Trophoblast cell (in vitro differentiated cells and primary cell): Measurements from ENCODE around the gene TRMU.

Experiments used
- DNase-seq, 2 donors: peaks; one replicate each; pipeline ENCODE4 v3.0.0-alpha.2; 2016
- H2AFZ ChIP-seq: 2 replicates; pipeline ENCODE4 v1.6.1; 2013; ENCODE audit warnings: low read length, moderate library complexity, mild to moderate bottlenecking; ENCODE audit not compliant: insufficient read depth, poor library complexity
- H2AK5ac ChIP-seq: 2 replicates; pipeline ENCODE4 v1.6.1; 2013; ENCODE audit warnings: mild to moderate bottlenecking, low read length
- H2BK120ac ChIP-seq: 2 replicates; pipeline ENCODE4 v1.6.1; 2013; ENCODE audit warnings: low read length, mild to moderate bottlenecking, moderate library complexity; ENCODE audit not compliant: insufficient read depth, poor library complexity
- H2BK12ac ChIP-seq: 2 replicates; pipeline ENCODE4 v1.6.1; 2013; ENCODE audit warnings: mild to moderate bottlenecking, low read length, moderate library complexity
- H2BK5ac ChIP-seq: 2 replicates; pipeline ENCODE4 v1.6.1; 2013; ENCODE audit warnings: low read length, low read depth, moderate library complexity, mild to moderate bottlenecking; ENCODE audit not compliant: poor library complexity
- H3K14ac ChIP-seq: 2 replicates; pipeline ENCODE4 v1.6.1; 2013; ENCODE audit warnings: mild to moderate bottlenecking, low read length
- H3K18ac ChIP-seq: 2 replicates; pipeline ENCODE4 v1.6.1; 2013; ENCODE audit warnings: mild to moderate bottlenecking, low read length
- H3K23ac ChIP-seq: 2 replicates; pipeline ENCODE4 v1.6.1; 2013; ENCODE audit warnings: low read length
- H3K27ac ChIP-seq: 2 replicates; pipeline ENCODE4 v1.5.1; 2013; ENCODE audit warnings: low read depth, mild to moderate bottlenecking, inconsistent platforms, low read length, moderate library complexity
- H3K27me3 ChIP-seq: 2 replicates; pipeline ENCODE4 v1.6.1; 2013; ENCODE audit warnings: inconsistent platforms, mild to moderate bottlenecking, low read length, moderate library complexity; ENCODE audit not compliant: insufficient read depth
- H3K36me3 ChIP-seq, 2 experiments: 1 replicate in 1 of 2; 2 replicates in 1 of 2; pipeline ENCODE4 v1.6.1; 2013; ENCODE audit warnings: low read length in 2 of 2, mild to moderate bottlenecking in 2 of 2, moderate library complexity in 1 of 2; ENCODE audit not compliant: insufficient read depth in 2 of 2, control insufficient read depth in 1 of 2
- H3K4ac ChIP-seq: 2 replicates; pipeline ENCODE4 v1.6.1; 2013; ENCODE audit warnings: low read depth, mild to moderate bottlenecking, low read length, moderate library complexity
- H3K4me1 ChIP-seq, 2 experiments: 1 replicate in 1 of 2; 2 replicates in 1 of 2; pipeline ENCODE4 v1.6.1; 2013; ENCODE audit warnings: low read length in 2 of 2, mild to moderate bottlenecking in 2 of 2, moderate library complexity in 1 of 2; ENCODE audit not compliant: insufficient read depth in 2 of 2, control insufficient read depth in 1 of 2
- H3K4me2 ChIP-seq: 2 replicates; pipeline ENCODE4 v1.6.1; 2013; ENCODE audit warnings: inconsistent platforms, mild to moderate bottlenecking, low read length, moderate library complexity
- H3K4me3 ChIP-seq: 2 replicates; pipeline ENCODE4 v1.5.1; 2013; ENCODE audit warnings: mild to moderate bottlenecking, low read depth, low read length, inconsistent platforms
- H3K79me1 ChIP-seq: one replicate; pipeline ENCODE4 v1.6.1; 2013; ENCODE audit warnings: low read length
- H3K79me2 ChIP-seq: 2 replicates; pipeline ENCODE4 v1.6.1; 2013; ENCODE audit warnings: low read length, mild to moderate bottlenecking; ENCODE audit not compliant: control insufficient read depth, insufficient read depth, poor library complexity
- H3K9ac ChIP-seq: 2 replicates; pipeline ENCODE4 v1.6.1; 2013; ENCODE audit warnings: mild to moderate bottlenecking, low read length
- H3K9me3 ChIP-seq: 2 replicates; pipeline ENCODE4 v1.6.1; 2013; ENCODE audit warnings: low read depth, mild to moderate bottlenecking, control low read depth, inconsistent platforms, low read length; ENCODE audit not compliant: insufficient read depth
- H4K12ac ChIP-seq: 2 replicates; pipeline ENCODE4 v1.6.1; 2013; ENCODE audit warnings: low read depth, mild to moderate bottlenecking, low read length, moderate library complexity
- H4K8ac ChIP-seq: 2 replicates; pipeline ENCODE4 v1.6.1; 2013; ENCODE audit warnings: low read depth, mild to moderate bottlenecking, low read length, moderate library complexity
- H4K91ac ChIP-seq: one replicate; pipeline ENCODE4 v1.6.1; 2013; ENCODE audit warnings: low read depth, mild to moderate bottlenecking, low read length, moderate library complexity
- WGBS: extraction: QIAGEN DNeasy Blood & Tissue Kit; methylation state at CpG from one replicate; pipeline ENCODE4 v1.1.7; 2013; ENCODE audit warnings: missing lambda C conversion rate; ENCODE audit not compliant: insufficient read length, insufficient coverage; ENCODE audit errors: extremely low coverage; 5-methylcytosine and 5-hydroxymethylcytosine counted together

TRMU gene

DNA sequence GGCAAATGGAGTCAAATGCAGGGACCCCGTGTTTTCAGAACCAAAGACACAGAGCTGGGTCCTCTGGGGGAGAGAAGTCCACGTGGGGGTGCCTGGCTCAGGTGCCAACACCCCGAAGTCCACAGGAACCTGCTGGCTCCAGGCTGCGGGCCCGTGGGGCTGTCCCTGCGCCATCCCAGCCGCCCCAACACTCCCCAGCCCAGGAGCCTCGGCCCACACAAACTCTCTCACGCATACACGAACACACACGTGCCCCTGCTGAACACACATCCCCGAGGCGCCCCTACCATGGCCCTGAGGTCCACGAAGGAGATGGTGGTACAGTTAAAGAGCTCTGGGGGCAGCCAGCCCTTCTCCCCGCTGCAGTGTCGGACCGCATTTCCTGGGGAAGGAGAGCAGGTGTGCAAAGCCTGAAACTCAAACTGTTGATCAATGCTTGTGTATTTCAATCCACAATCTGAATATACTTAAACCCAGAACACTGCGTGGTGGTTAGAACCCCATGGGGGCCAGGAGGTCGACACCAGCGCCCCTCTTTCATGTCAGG, 54.7 kb downstream of the TRMU start:
- Histone ChIP-seq H3K4me3 (no peak overlapping the region), H2AK5ac (no peak overlapping the region), H3K27me3 (no peaks in the 10 kb centered on the region), H4K8ac (peak overlapping the region; percentile 31), H2BK120ac (no peak overlapping the region), H2AFZ (no peak overlapping the region), H3K27ac (no peak overlapping the region), H4K12ac (no peak overlapping the region), H3K4ac (no peak overlapping the region), H2BK5ac (no peak overlapping the region), H3K18ac (no peak overlapping the region), H3K9ac (no peak overlapping the region), H3K79me2 (no peaks in the 10 kb centered on the region), H2BK12ac (no peak overlapping the region), H3K79me1 (no peaks in the 10 kb centered on the region), H3K9me3 (peaks cover 3% of the 10 kb centered on the region), H3K36me3 (peaks cover 15 to 28% of the 10 kb centered on the region in 2 experiments), H3K14ac (peak overlapping the region; percentile 30), H3K23ac (no peak overlapping the region), H3K4me1 (peaks cover 4 to 10% of the 10 kb centered on the region in 2 experiments), H3K4me2 (no peak overlapping the region), H4K91ac (no peak overlapping the region)
- WGBS = no CpG with 5 or more reads among the region's 20 CpGs
- no peak for DNase-seq

DNA sequence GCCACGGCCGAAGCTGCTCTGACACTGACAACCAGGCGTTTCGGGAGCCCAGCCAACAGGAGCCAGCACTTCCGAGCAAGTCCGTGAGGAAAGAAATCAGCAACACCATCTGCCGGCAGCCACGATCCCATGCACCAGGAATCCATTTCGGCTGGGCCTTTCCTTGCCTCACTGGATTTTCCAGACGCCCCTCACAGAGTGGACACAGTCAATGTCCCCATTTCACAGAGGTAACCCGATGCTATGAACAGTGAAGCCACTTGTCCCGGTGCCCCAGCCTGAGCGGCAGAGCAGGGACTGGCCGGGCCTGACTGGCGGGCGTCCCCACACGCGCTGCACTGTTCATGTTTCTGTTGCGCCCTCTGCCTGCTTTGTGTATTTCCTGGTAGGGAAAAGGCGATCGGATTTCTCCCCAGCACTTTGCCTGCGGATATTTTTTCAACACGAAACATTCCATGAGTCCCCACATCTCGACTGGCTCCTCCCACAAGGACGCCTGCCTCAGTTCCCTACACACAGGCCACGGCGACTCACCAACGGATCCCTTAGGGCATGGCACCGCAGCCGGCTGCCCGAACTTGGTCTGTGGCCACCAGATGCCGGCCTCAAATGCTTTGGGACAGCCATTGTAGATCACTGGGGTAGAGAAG, 55.3 kb downstream of the TRMU start:
- Histone ChIP-seq H4K91ac (no peak overlapping the region), H3K27me3 (no peaks in the 10 kb centered on the region), H3K4me1 (peaks cover 4 to 10% of the 10 kb centered on the region in 2 experiments), H2AFZ (peak overlapping the region; percentile 14), H3K9ac (no peak overlapping the region), H3K79me1 (no peaks in the 10 kb centered on the region), H3K4me3 (peak overlapping the region; percentile 23), H3K79me2 (no peaks in the 10 kb centered on the region), H4K8ac (peak overlapping the region; percentile 31), H2BK120ac (no peak overlapping the region), H3K14ac (peak overlapping the region; percentile 4), H3K4ac (no peak overlapping the region), H3K18ac (no peak overlapping the region), H3K27ac (no peak overlapping the region), H2BK12ac (no peak overlapping the region), H3K4me2 (peak overlapping the region; percentile 10), H2BK5ac (no peak overlapping the region), H3K23ac (no peak overlapping the region), H4K12ac (no peak overlapping the region), H3K9me3 (peaks cover 3% of the 10 kb centered on the region), H2AK5ac (no peak overlapping the region), H3K36me3 (peaks cover 18 to 28% of the 10 kb centered on the region in 2 experiments)
- no CpG with 5 or more reads among the region's 32 CpGs for WGBS
- DNase-seq = peak; percentile 58 to 75

DNA sequence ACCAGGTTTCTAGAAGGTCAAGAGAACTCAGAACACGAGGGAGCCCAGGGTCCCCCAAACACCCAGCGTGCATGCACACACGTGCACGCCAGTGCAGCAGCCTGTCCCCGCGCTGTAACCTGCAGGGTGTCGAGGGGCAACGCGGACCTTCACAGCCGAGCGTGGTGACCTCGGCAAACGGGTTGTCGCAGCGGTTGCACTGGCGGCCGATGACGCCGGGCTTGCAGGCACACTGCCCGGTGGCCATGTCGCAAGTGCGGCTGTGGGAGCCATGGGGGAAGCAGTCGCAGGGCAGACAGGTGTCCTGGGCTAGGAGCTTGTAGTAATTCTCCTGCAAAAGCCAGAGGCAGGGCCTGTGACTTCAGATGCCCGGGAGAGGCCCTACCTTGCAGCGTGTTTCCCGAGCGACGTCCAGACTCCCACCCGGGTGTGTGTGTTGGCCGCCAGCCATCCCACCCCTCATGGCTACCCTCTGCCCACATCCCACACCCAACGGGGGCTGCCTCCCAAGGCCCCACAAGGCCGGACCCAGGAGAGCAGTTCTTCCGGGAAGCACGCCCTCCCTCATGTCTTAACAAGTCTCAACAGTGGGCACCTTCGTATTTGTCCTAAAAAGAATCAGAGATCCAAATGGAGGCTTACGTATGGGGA, 56.1 kb downstream of the TRMU start:
- Histone ChIP-seq H3K4ac (no peak overlapping the region), H2BK5ac (no peak overlapping the region), H2BK120ac (no peak overlapping the region), H3K23ac (no peak overlapping the region), H3K27me3 (no peaks in the 10 kb centered on the region), H3K36me3 (peaks cover 18 to 26% of the 10 kb centered on the region in 2 experiments), H2AK5ac (no peak overlapping the region), H2BK12ac (no peak overlapping the region), H3K79me1 (no peaks in the 10 kb centered on the region), H3K18ac (no peak overlapping the region), H4K12ac (no peak overlapping the region), H3K9me3 (peaks cover 3% of the 10 kb centered on the region), H3K79me2 (no peaks in the 10 kb centered on the region), H4K91ac (no peak overlapping the region), H3K27ac (no peak overlapping the region), H3K14ac (no peak overlapping the region), H3K9ac (no peak overlapping the region), H2AFZ (no peak overlapping the region), H3K4me2 (no peak overlapping the region), H3K4me3 (peak overlapping the region; percentile 23), H4K8ac (no peak overlapping the region), H3K4me1 (peaks cover 4 to 10% of the 10 kb centered on the region in 2 experiments)
- DNase-seq = peak; percentile 14 to 82
- WGBS = no CpG with 5 or more reads among the region's 36 CpGs

DNA sequence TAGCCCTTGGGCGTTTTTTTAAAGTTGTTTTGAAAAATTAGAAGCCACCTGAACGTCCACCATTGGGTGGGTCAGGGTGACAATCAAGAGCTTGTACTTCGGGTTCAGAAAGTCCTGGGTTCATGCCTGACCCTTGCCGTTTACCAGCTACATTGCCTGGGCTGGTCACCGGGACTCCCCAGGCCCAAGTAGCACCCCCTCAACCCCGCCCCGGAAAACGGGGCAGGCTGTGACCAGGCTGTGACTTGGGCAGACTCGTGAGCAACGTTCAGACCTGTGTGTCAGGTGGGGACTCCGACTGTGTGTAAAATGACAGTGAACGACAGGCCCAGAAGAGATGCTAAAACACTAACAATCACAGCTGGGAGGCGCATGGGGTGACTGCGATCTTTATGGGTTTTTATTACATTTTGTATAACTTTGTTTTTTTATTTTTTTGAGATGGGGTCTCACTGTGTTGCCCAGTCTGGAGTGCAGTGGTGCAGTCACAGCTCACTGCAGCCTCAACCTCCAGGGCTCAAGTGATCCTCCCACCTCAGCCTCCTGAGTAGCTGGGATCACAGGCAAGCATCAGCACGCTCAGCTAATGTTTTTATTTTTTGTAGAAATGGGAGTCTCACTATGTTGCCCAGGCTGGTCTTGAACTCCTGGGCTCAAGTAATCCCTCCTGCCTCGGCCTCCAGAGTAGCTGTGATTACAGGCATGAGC, 56.8 kb downstream of the TRMU start:
- H4K12ac ChIP-seq = no peak overlapping the region
- no peak overlapping the region for H3K18ac ChIP-seq
- H3K9me3 ChIP-seq = peaks cover 3% of the 10 kb centered on the region
- H3K23ac ChIP-seq = no peak overlapping the region
- WGBS = no CpG with 5 or more reads among the region's 16 CpGs
- no peak overlapping the region for H3K9ac ChIP-seq
- H2BK5ac ChIP-seq = no peak overlapping the region
- no peak overlapping the region for H4K91ac ChIP-seq
- DNase-seq = no peak
- no peak overlapping the region for H3K4me3 ChIP-seq
- H3K14ac ChIP-seq = no peak overlapping the region
- no peak overlapping the region for H2AFZ ChIP-seq
- H3K27ac ChIP-seq = no peak overlapping the region
- no peak overlapping the region for H2BK120ac ChIP-seq
- H2AK5ac ChIP-seq = no peak overlapping the region
- no peak overlapping the region for H3K4me2 ChIP-seq
- no peak overlapping the region for H2BK12ac ChIP-seq
- H3K36me3 ChIP-seq = peaks cover 18 to 28% of the 10 kb centered on the region in 2 experiments
- no peaks in the 10 kb centered on the region for H3K79me2 ChIP-seq
- H3K4me1 ChIP-seq = peaks cover 4 to 10% of the 10 kb centered on the region in 2 experiments
- H4K8ac ChIP-seq = no peak overlapping the region
- no peaks in the 10 kb centered on the region for H3K79me1 ChIP-seq
- no peaks in the 10 kb centered on the region for H3K27me3 ChIP-seq
- H3K4ac ChIP-seq = no peak overlapping the region
